Neural progenitor cell (in vitro differentiated cells): Measurements from ENCODE around the gene ZSWIM4. TPM values are rescaled to one million over a fixed set of nuclear protein-coding genes. Genes with fewer than 3 reads are reported as not detected.

Experiments
- DNase-seq: peaks from one replicate; pipeline ENCODE4 v3.0.0-alpha.2; 2016; ENCODE audit warnings: low spot score
- H2AFZ ChIP-seq: fragments of 200-600 bp; sonication (generic); replicated peaks from 2 replicates; pipeline ENCODE4 v1.6.1; 2016; ENCODE audit warnings: antibody characterized with exemption
- H3F3A ChIP-seq: fragments of 200-600 bp; sonication (generic); 2 replicates; pipeline ENCODE4 v1.6.1; 2016; ENCODE audit warnings: antibody characterized with exemption, low read depth
- H3K27ac ChIP-seq: fragments of 200-600 bp; sonication (generic); 2 replicates; pipeline ENCODE4 v1.5.1; 2016; ENCODE audit warnings: mild to moderate bottlenecking
- H3K27me3 ChIP-seq: fragments of 200-600 bp; sonication (generic); 2 replicates; pipeline ENCODE4 v1.6.1; 2016; ENCODE audit warnings: mild to moderate bottlenecking, moderate library complexity
- H3K36me3 ChIP-seq: fragments of 200-600 bp; sonication (generic); 2 replicates; pipeline ENCODE4 v1.5.1; 2016
- H3K4me1 ChIP-seq: fragments of 200-600 bp; sonication (generic); 2 replicates; pipeline ENCODE4 v1.6.1; 2016; ENCODE audit warnings: mixed run types
- H3K4me2 ChIP-seq: fragments of 200-600 bp; sonication (generic); 2 replicates; pipeline ENCODE4 v1.6.1; 2016
- H3K4me3 ChIP-seq: fragments of 200-600 bp; sonication (generic); 2 replicates; pipeline ENCODE4 v1.5.1; 2016
- H3K79me2 ChIP-seq: fragments of 200-600 bp; sonication (generic); 2 replicates; pipeline ENCODE4 v1.6.1; 2016; ENCODE audit warnings: low read depth
- H3K9ac ChIP-seq: fragments of 200-600 bp; sonication (generic); 2 replicates; pipeline ENCODE4 v1.6.1; 2016
- H3K9me3 ChIP-seq: fragments of 200-600 bp; sonication (generic); 2 replicates; pipeline ENCODE4 v1.5.1; 2016; ENCODE audit warnings: low read depth
- H4K20me1 ChIP-seq: fragments of 200-600 bp; sonication (generic); 2 replicates; pipeline ENCODE4 v1.6.1; 2016; ENCODE audit warnings: low read depth
- H3K27ac Mint-ChIP-seq: 3 replicates; pipeline ENCODE4 v1.8.0; 2021; ENCODE audit warnings: mixed read lengths
- H3K27me3 Mint-ChIP-seq: 2 replicates; pipeline ENCODE4 v1.8.0; 2022; ENCODE audit warnings: low read depth, mild to moderate bottlenecking, inconsistent platforms, moderate library complexity, mixed read lengths; ENCODE audit not compliant: insufficient read depth
- H3K36me3 Mint-ChIP-seq: 3 replicates; pipeline ENCODE4 v1.8.0; 2021; ENCODE audit warnings: mixed read lengths
- H3K4me1 Mint-ChIP-seq: 3 replicates; pipeline ENCODE4 v1.8.0; 2021; ENCODE audit warnings: mixed read lengths
- H3K4me3 Mint-ChIP-seq: 3 replicates; pipeline ENCODE4 v1.8.0; 2021; ENCODE audit warnings: mild to moderate bottlenecking, moderate library complexity, mixed read lengths
- H3K9me3 Mint-ChIP-seq: 3 replicates; pipeline ENCODE4 v1.8.0; 2020; ENCODE audit warnings: mixed read lengths
- EZH2 ChIP-seq: fragments of 200-600 bp; sonication (generic); IDR thresholded peaks from 2 replicates; pipeline ENCODE4 v1.6.1; 2017; ENCODE audit warnings: antibody characterized with exemption, mild to moderate bottlenecking, moderate library complexity
- EZH2phosphoT487 ChIP-seq: fragments of 200-600 bp; sonication (generic); IDR thresholded peaks from 2 replicates; pipeline ENCODE4 v1.6.1; 2017; ENCODE audit warnings: antibody characterized with exemption
- total RNA-seq: library from RNA; depleted of rRNA; stranded (reverse); fragments of >200 nt; gene quantifications from 2 replicates; pipeline ENCODE4 v1.2.3, GENCODE V29; 2015; ENCODE audit warnings: low replicate concordance
- TF ChIP-seq, protein P1 (sequence below): fragments of 200-600 bp; sonication (generic); IDR thresholded peaks from 2 replicates; pipeline ENCODE4 v1.5.1; 2017; ENCODE audit warnings: antibody characterized with exemption, mild to moderate bottlenecking

ZSWIM4 gene
- total RNA-seq, 1 donor from 2014 or later = 6.7 TPM

DNA sequence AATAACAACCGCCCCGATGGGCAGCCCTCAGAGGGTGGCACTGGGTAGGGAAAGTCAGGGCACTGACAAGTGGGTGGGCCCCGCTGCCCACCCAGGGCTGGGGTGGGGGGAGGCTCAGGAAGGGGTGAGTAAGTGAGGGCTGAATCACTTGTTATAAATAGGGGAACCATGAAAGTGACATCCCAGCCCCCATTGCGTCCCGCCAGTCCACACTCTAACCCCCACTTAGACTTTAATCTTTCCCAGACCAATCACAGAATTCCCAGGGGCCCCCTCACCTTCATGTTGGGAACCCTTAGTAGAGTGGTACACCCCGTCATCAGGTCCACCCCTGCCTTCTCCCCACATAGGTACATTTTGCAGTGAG lies 44.7 kb downstream of the ZSWIM4 start:
- H4K20me1 ChIP-seq = no peaks in the 10 kb centered on the region

GRCh38 chr19:13840305-13841085 lies 45.3 kb downstream of the ZSWIM4 start:
- Histone ChIP-seq H3K4me3 (no peak overlapping the region), H3K4me1 (peaks cover 15% of the 10 kb centered on the region), H2AFZ (no peak overlapping the region), H3K9ac (no peak overlapping the region), H3K9me3 (no peaks in the 10 kb centered on the region), H3K4me2 (no peak overlapping the region), H3K36me3 (no peaks in the 10 kb centered on the region), H3F3A (peaks cover 22% of the 10 kb centered on the region), H4K20me1 (no peaks in the 10 kb centered on the region), H3K27me3 (peaks cover 14% of the 10 kb centered on the region), H3K27ac (no peak overlapping the region), H3K79me2 (no peaks in the 10 kb centered on the region)
- Mint-ChIP-seq H3K4me1 (peaks cover 36% of the 10 kb centered on the region), H3K27me3 (peaks cover 10% of the 10 kb centered on the region), H3K36me3 (peaks cover 1% of the 10 kb centered on the region), H3K27ac (no peak overlapping the region), H3K4me3 (peak overlapping the region; percentile 92), H3K9me3 (no peaks in the 10 kb centered on the region)
- TF ChIP-seq EZH2phosphoT487 (no peak), EZH2 (no peak)
- TF ChIP-seq, protein P1, sequence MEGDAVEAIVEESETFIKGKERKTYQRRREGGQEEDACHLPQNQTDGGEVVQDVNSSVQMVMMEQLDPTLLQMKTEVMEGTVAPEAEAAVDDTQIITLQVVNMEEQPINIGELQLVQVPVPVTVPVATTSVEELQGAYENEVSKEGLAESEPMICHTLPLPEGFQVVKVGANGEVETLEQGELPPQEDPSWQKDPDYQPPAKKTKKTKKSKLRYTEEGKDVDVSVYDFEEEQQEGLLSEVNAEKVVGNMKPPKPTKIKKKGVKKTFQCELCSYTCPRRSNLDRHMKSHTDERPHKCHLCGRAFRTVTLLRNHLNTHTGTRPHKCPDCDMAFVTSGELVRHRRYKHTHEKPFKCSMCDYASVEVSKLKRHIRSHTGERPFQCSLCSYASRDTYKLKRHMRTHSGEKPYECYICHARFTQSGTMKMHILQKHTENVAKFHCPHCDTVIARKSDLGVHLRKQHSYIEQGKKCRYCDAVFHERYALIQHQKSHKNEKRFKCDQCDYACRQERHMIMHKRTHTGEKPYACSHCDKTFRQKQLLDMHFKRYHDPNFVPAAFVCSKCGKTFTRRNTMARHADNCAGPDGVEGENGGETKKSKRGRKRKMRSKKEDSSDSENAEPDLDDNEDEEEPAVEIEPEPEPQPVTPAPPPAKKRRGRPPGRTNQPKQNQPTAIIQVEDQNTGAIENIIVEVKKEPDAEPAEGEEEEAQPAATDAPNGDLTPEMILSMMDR = no peak
- DNase-seq = no peak

More for the DNA sequence above, 44.7 kb downstream of the ZSWIM4 start:
- Histone ChIP-seq H3K9ac (no peak overlapping the region), H3K79me2 (no peaks in the 10 kb centered on the region), H3K9me3 (no peaks in the 10 kb centered on the region), H3K4me1 (peaks cover 15% of the 10 kb centered on the region), H3F3A (peaks cover 17% of the 10 kb centered on the region), H3K4me2 (no peak overlapping the region), H3K27ac (no peak overlapping the region), H3K36me3 (no peaks in the 10 kb centered on the region), H3K4me3 (no peak overlapping the region), H3K27me3 (peaks cover 14% of the 10 kb centered on the region), H2AFZ (no peak overlapping the region)
- peaks cover 1% of the 10 kb centered on the region for H3K36me3 Mint-ChIP-seq
- H3K27me3 Mint-ChIP-seq = peaks cover 6% of the 10 kb centered on the region
- TF ChIP-seq EZH2 (no peak), EZH2phosphoT487 (no peak)
- TF ChIP-seq, protein P1 = no peak
- H3K4me1 Mint-ChIP-seq = peaks cover 33% of the 10 kb centered on the region
- no peak overlapping the region for H3K4me3 Mint-ChIP-seq
- H3K27ac Mint-ChIP-seq = no peak overlapping the region
- H3K9me3 Mint-ChIP-seq = no peaks in the 10 kb centered on the region
- no peak for DNase-seq

DNA sequence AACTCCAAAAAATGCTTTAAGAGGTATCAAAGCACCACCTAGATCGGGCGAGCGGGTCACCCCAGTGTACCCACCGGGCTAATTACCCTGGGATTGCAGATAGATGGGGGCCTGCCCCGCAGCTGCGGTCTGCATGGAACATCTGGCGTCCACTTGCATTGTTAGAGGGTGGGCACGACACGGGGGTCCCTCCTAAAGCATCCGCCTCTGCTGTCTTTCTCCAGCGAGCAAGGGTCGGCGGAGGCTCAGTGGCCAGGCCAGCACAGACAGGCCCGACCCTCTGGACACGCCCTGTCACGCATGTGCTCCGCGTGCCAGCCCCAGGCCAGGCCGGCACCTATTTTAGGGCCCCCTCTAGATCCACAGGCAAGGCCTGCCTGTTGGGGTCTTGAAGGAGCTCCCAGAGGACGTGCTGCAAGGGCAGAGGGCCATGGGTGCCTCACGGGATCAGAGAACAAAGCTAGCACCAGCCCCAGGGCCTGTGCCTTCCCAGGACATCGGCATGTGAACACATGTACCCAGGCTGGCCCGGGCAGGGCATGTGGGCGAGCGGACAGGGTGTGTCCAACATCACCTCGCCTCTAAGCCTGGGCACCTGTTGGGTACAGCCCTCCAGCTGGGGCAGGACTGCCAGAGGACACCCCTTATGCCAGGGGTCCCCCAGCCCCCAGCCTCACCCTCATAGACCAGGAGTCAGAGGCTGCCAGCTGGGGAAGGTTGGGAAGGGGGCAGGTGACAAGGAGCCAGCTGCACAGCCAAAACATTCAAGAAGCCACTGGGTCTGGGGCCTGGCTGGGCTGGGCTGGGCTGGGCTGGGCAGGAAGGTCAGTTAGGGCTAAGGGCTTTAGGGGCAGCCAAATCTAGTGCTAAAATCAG lies 46.1 kb downstream of the ZSWIM4 start:
- no peak for DNase-seq
- peaks cover 42% of the 10 kb centered on the region for H3K4me1 Mint-ChIP-seq
- Histone ChIP-seq H3K4me2 (peak overlapping the region; percentile 93), H3K27ac (no peak overlapping the region), H3F3A (peaks cover 27% of the 10 kb centered on the region), H3K4me3 (peak overlapping the region; percentile 74), H2AFZ (no peak overlapping the region), H3K27me3 (peaks cover 14% of the 10 kb centered on the region), H3K79me2 (no peaks in the 10 kb centered on the region), H3K36me3 (no peaks in the 10 kb centered on the region), H3K9me3 (no peaks in the 10 kb centered on the region), H3K9ac (no peak overlapping the region), H4K20me1 (no peaks in the 10 kb centered on the region), H3K4me1 (peaks cover 16% of the 10 kb centered on the region)
- peak overlapping the region; percentile 92 for H3K4me3 Mint-ChIP-seq
- H3K9me3 Mint-ChIP-seq = no peaks in the 10 kb centered on the region
- peaks cover 12% of the 10 kb centered on the region for H3K27me3 Mint-ChIP-seq
- TF ChIP-seq EZH2phosphoT487 = no peak
- TF ChIP-seq, protein P1 = no peak
- TF ChIP-seq EZH2 = no peak
- peak overlapping the region; percentile 94 for H3K27ac Mint-ChIP-seq
- H3K36me3 Mint-ChIP-seq = peaks cover 1% of the 10 kb centered on the region
